Measurements from ENCODE around the gene PLCL2. TPM values are rescaled to one million over a fixed set of nuclear protein-coding genes. Genes with fewer than 3 reads are reported as not detected.

The PLCL2 gene
- total RNA-seq, 1 donor from 2014 or later: 11.3 TPM

GRCh38 chr3:16844791-16845190 lies 40.0 kb upstream of the PLCL2 start:
- TF ChIP-seq CTCF (IDR thresholded peaks at IDR 0.05; ENCODE audit: unreplicated experiment): no peak
- Mint-ChIP-seq H3K9me3 (ENCODE audit: low read depth) (no peaks in the 10 kb centered on the region), H3K36me3 (ENCODE audit: insufficient read depth) (no peaks in the 10 kb centered on the region), H3K27ac (no peak overlapping the region), H3K27me3 (no peaks in the 10 kb centered on the region), H3K4me1 (ENCODE audit: low read depth) (peaks cover 15% of the 10 kb centered on the region), H3K4me3 (ENCODE audit: low read depth) (no peak overlapping the region)
- DNase-seq (ENCODE audit: low spot score, unreplicated experiment): no peak

GRCh38 chr3:16846373-16847080 lies 38.2 kb upstream of the PLCL2 start:
- H3K9me3 Mint-ChIP-seq (ENCODE audit: low read depth): no peaks in the 10 kb centered on the region
- H3K27me3 Mint-ChIP-seq: no peaks in the 10 kb centered on the region
- no peak for DNase-seq (ENCODE audit: low spot score, unreplicated experiment)
- peaks cover 15% of the 10 kb centered on the region for H3K4me1 Mint-ChIP-seq (ENCODE audit: low read depth)
- H3K4me3 Mint-ChIP-seq (ENCODE audit: low read depth): no peak overlapping the region
- no peaks in the 10 kb centered on the region for H3K36me3 Mint-ChIP-seq (ENCODE audit: insufficient read depth)
- H3K27ac Mint-ChIP-seq: no peak overlapping the region
- no peak for TF ChIP-seq CTCF (IDR thresholded peaks at IDR 0.05; ENCODE audit: unreplicated experiment)

- no peak for DNase-seq (ENCODE audit: low spot score, unreplicated experiment)
- H3K27me3 Mint-ChIP-seq: no peaks in the 10 kb centered on the region
- no peaks in the 10 kb centered on the region for H3K9me3 Mint-ChIP-seq (ENCODE audit: low read depth)
- H3K27ac Mint-ChIP-seq: no peak overlapping the region
- peaks cover 12% of the 10 kb centered on the region for H3K4me1 Mint-ChIP-seq (ENCODE audit: low read depth)
- no peak overlapping the region for H3K4me3 Mint-ChIP-seq (ENCODE audit: low read depth)
- no peaks in the 10 kb centered on the region for H3K36me3 Mint-ChIP-seq (ENCODE audit: insufficient read depth)
- no peak for TF ChIP-seq CTCF (IDR thresholded peaks at IDR 0.05; ENCODE audit: unreplicated experiment)
Observed at GRCh38 chr3:16848007-16848406, 36.7 kb upstream of the PLCL2 start.

GRCh38 chr3:16849229-16849628 lies 35.5 kb upstream of the PLCL2 start:
- H3K27me3 Mint-ChIP-seq: no peaks in the 10 kb centered on the region
- H3K4me1 Mint-ChIP-seq (ENCODE audit: low read depth): peaks cover 8% of the 10 kb centered on the region
- no peak for DNase-seq (ENCODE audit: low spot score, unreplicated experiment)
- H3K36me3 Mint-ChIP-seq (ENCODE audit: insufficient read depth): no peaks in the 10 kb centered on the region
- no peaks in the 10 kb centered on the region for H3K9me3 Mint-ChIP-seq (ENCODE audit: low read depth)
- H3K4me3 Mint-ChIP-seq (ENCODE audit: low read depth): no peak overlapping the region
- H3K27ac Mint-ChIP-seq: no peak overlapping the region
- TF ChIP-seq CTCF (IDR thresholded peaks at IDR 0.05; ENCODE audit: unreplicated experiment): no peak

- H3K4me1 Mint-ChIP-seq (ENCODE audit: low read depth): peaks cover 4% of the 10 kb centered on the region
- no peaks in the 10 kb centered on the region for H3K27me3 Mint-ChIP-seq
- no peak overlapping the region for H3K4me3 Mint-ChIP-seq (ENCODE audit: low read depth)
- no peaks in the 10 kb centered on the region for H3K36me3 Mint-ChIP-seq (ENCODE audit: insufficient read depth)
- H3K9me3 Mint-ChIP-seq (ENCODE audit: low read depth): no peaks in the 10 kb centered on the region
- no peak for DNase-seq (ENCODE audit: low spot score, unreplicated experiment)
- no peak overlapping the region for H3K27ac Mint-ChIP-seq
- no peak for TF ChIP-seq CTCF (IDR thresholded peaks at IDR 0.05; ENCODE audit: unreplicated experiment)
Observed at GRCh38 chr3:16849795-16850194, 35.0 kb upstream of the PLCL2 start.
